CD4-positive, alpha-beta T cell (primary cell): ENCODE measurements around the gene MYEF2. TPM values are rescaled to one million over a fixed set of nuclear protein-coding genes. Genes with fewer than 3 reads are reported as not detected.

Source experiments
- ATAC-seq: fragments of 200-7000 bp; cut with Tn5 transposase; one replicate; pipeline ENCODE4 v1.10.0; 2022; ENCODE audit warnings: mild to moderate bottlenecking; ENCODE audit not compliant: poor library complexity
- CTCF ChIA-PET: fragments of 350-600 bp; sonication (Branson Sonifier 250); formaldehyde crosslinking; loops from one replicate; lab custom pipeline; 2021; ENCODE audit warnings: antibody characterized with exemption, inconsistent platforms; lab: Charles Lee
- POLR2A ChIA-PET: fragments of 350-600 bp; sonication (Branson Sonifier 250); formaldehyde crosslinking; loops from one replicate; lab custom pipeline; 2021; ENCODE audit warnings: antibody characterized with exemption, inconsistent platforms; lab: Charles Lee
- DNase-seq, 14 experiments: peaks; one replicate each; pipeline ENCODE4 v3.0.0-alpha.2; 2013 to 2020; ENCODE audit warnings: mixed read lengths in 2 of 14
- H3K27ac ChIP-seq, 2 donors: one replicate each; pipeline versions ENCODE4 v1.5.1 to v1.7.0; 2013; ENCODE audit warnings: low read length in 2 of 2, low read depth in 1 of 2, mild to moderate bottlenecking in 1 of 2
- H3K27me3 ChIP-seq, 2 experiments: 1 replicate in 1 of 2; 2 replicates in 1 of 2; pipeline versions ENCODE4 v1.6.1 to v1.7.0; 2013; ENCODE audit warnings: low read length in 2 of 2, control low read depth in 1 of 2, mild to moderate bottlenecking in 1 of 2, moderate library complexity in 1 of 2; ENCODE audit not compliant: insufficient read depth in 2 of 2, control insufficient read depth in 1 of 2
- H3K36me3 ChIP-seq: one replicate; pipeline ENCODE4 v1.6.1; 2013; ENCODE audit warnings: low read length, control low read depth; ENCODE audit not compliant: insufficient read depth
- H3K4me1 ChIP-seq: one replicate; pipeline ENCODE4 v1.6.1; 2013; ENCODE audit warnings: low read length, control low read depth; ENCODE audit not compliant: insufficient read depth
- H3K4me3 ChIP-seq: one replicate; pipeline ENCODE4 v1.5.1; 2013; ENCODE audit warnings: mild to moderate bottlenecking, low read length, moderate library complexity
- H3K9me3 ChIP-seq, 2 experiments: 1 replicate in 1 of 2; 2 replicates in 1 of 2; pipeline versions ENCODE4 v1.6.1 to v1.7.0; 2013; ENCODE audit warnings: low read length in 2 of 2, mild to moderate bottlenecking in 2 of 2, control low read depth in 1 of 2, moderate library complexity in 1 of 2; ENCODE audit not compliant: control insufficient read depth in 1 of 2, insufficient read depth in 1 of 2
- H3K27ac Mint-ChIP-seq: one replicate; pipeline ENCODE4 v1.8.0; 2020; ENCODE audit warnings: mixed read lengths
- H3K27me3 Mint-ChIP-seq: one replicate; pipeline ENCODE4 v1.8.0; 2021; ENCODE audit warnings: mixed read lengths
- H3K36me3 Mint-ChIP-seq: one replicate; pipeline ENCODE4 v1.8.0; 2021; ENCODE audit warnings: low read depth, mixed read lengths
- H3K4me1 Mint-ChIP-seq: one replicate; pipeline ENCODE4 v1.8.0; 2021; ENCODE audit warnings: low read depth, mixed read lengths
- H3K4me3 Mint-ChIP-seq: one replicate; pipeline ENCODE4 v1.8.0; 2020; ENCODE audit warnings: mild to moderate bottlenecking, mixed read lengths
- H3K9me3 Mint-ChIP-seq: one replicate; pipeline ENCODE4 v1.8.0; 2020; ENCODE audit warnings: mixed read lengths
- intact Hi-C, 2 experiments: fragments of 100-400 bp; cut with DNase I in 1 of 2; cut with micrococcal nuclease in 1 of 2; formaldehyde crosslinking; loops; one replicate each; pipeline versions ENCODE4 v1.15.1 to v1.9.0; 2023 to 2025; cut with DNase I, micrococcal nuclease
- total RNA-seq, 174 experiments: library from RNA in 2 of 174; stranded (reverse) in 2 of 174; gene quantifications; one replicate each; pipeline ENCODE4 v1.2.3 and lab custom pipeline; 2021 to 2026
- TF ChIP-seq, protein P1 (sequence below): fragments of 200-600 bp; IDR thresholded peaks from one replicate; pipeline ENCODE4 v1.8.0; 2022; ENCODE audit warnings: antibody characterized with exemption, mild to moderate bottlenecking

The MYEF2 gene
- total RNA-seq, 2 experiments from 2014 or later: 19.3 to 24.7 TPM

DNA sequence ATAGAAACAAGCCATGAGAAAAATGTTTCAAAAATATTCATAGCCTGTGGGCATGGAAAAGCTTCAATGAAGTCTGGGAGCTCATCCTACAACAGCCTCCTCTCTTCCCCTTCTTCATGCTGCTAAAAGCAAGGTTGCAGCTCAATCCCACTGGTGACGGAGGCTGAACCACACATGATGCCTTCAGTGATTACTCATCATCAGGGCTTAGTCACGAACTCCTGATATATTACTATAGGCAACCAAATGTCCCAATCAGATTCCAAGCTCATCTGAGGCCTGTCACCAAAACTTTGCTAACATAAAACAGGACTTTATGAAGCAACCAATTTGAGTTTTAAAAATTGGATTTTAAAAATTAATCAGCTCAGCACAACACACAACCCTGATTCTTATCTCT is 81.3 kb downstream of the MYEF2 start:
- CTCF ChIA-PET: no interaction called here
- POLR2A ChIA-PET: no interaction called here
- Histone ChIP-seq H3K9me3 (no peaks in the 10 kb centered on the region), H3K27ac (no peak overlapping the region), H3K4me3 (no peak overlapping the region), H3K27me3 (no peaks in the 10 kb centered on the region), H3K4me1 (no peaks in the 10 kb centered on the region), H3K36me3 (no peaks in the 10 kb centered on the region)
- H3K9me3 Mint-ChIP-seq: no peaks in the 10 kb centered on the region
- peaks cover 30% of the 10 kb centered on the region for H3K27me3 Mint-ChIP-seq
- intact Hi-C loops: no loop called here
- no peak overlapping the region for H3K4me3 Mint-ChIP-seq
- TF ChIP-seq, protein P1, sequence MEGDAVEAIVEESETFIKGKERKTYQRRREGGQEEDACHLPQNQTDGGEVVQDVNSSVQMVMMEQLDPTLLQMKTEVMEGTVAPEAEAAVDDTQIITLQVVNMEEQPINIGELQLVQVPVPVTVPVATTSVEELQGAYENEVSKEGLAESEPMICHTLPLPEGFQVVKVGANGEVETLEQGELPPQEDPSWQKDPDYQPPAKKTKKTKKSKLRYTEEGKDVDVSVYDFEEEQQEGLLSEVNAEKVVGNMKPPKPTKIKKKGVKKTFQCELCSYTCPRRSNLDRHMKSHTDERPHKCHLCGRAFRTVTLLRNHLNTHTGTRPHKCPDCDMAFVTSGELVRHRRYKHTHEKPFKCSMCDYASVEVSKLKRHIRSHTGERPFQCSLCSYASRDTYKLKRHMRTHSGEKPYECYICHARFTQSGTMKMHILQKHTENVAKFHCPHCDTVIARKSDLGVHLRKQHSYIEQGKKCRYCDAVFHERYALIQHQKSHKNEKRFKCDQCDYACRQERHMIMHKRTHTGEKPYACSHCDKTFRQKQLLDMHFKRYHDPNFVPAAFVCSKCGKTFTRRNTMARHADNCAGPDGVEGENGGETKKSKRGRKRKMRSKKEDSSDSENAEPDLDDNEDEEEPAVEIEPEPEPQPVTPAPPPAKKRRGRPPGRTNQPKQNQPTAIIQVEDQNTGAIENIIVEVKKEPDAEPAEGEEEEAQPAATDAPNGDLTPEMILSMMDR: no peak
- H3K4me1 Mint-ChIP-seq: no peaks in the 10 kb centered on the region
- H3K27ac Mint-ChIP-seq: no peak overlapping the region
- no peak for DNase-seq
- no peaks in the 10 kb centered on the region for H3K36me3 Mint-ChIP-seq
- no peak for ATAC-seq

DNA sequence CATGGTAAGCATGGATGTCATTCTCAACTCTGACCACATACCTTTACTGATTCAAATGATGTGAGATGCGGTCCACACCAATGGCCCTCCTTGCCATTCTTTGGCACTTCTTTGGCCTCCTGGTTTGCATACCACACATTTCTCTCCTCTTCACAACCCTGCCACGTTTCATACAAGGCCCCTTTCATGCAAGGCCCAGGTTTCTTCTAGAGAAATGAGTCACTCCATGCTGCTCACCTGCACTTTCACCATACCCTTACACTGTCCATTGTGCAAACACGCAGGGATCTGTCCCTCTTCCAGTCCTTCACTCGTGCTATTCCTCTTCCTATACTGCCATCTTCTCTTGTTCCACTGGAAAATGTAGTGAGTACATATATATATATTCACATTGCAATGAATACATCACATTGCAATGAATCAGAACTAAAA is 81.7 kb downstream of the MYEF2 start:
- Histone ChIP-seq H3K36me3 (no peaks in the 10 kb centered on the region), H3K4me1 (no peaks in the 10 kb centered on the region), H3K4me3 (no peak overlapping the region), H3K9me3 (no peaks in the 10 kb centered on the region), H3K27me3 (no peaks in the 10 kb centered on the region), H3K27ac (no peak overlapping the region)
- TF ChIP-seq, protein P1: no peak
- H3K4me3 Mint-ChIP-seq: no peak overlapping the region
- no peak overlapping the region for H3K27ac Mint-ChIP-seq
- no peak for DNase-seq
- CTCF ChIA-PET: no interaction called here
- no peak for ATAC-seq
- intact Hi-C loops: no loop called here
- H3K4me1 Mint-ChIP-seq: no peaks in the 10 kb centered on the region
- peaks cover 30% of the 10 kb centered on the region for H3K27me3 Mint-ChIP-seq
- POLR2A ChIA-PET: no interaction called here
- no peaks in the 10 kb centered on the region for H3K36me3 Mint-ChIP-seq
- H3K9me3 Mint-ChIP-seq: no peaks in the 10 kb centered on the region

DNA sequence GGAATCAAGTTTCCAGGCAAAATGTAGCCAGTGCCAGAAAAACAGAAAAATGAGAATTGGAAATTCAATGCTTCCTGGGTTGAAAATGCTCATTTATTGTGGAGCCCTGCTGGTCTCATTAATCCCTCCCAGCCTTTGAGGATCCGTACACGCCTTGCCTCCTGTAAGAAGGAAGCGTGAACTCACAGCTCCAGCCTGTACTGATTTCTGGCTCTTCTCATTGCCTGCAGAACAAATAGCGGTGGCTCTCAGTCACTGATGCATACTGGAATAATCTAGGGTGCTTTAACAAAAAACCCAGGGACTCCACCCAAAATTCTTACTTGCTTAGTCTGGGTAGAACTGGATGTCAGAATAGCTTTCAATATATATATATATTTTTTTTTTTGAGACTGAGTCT is 86.6 kb downstream of the MYEF2 start:
- POLR2A ChIA-PET: no interaction called here

More for the DNA sequence above, 86.6 kb downstream of the MYEF2 start:
- CTCF ChIA-PET: no interaction called here
- no peaks in the 10 kb centered on the region for H3K4me1 Mint-ChIP-seq
- no peaks in the 10 kb centered on the region for H3K9me3 Mint-ChIP-seq
- no peak for ATAC-seq
- peaks cover 20% of the 10 kb centered on the region for H3K27me3 Mint-ChIP-seq
- H3K36me3 Mint-ChIP-seq: no peaks in the 10 kb centered on the region
- Histone ChIP-seq H3K27ac (no peak overlapping the region), H3K9me3 (no peaks in the 10 kb centered on the region), H3K4me3 (no peak overlapping the region), H3K4me1 (no peaks in the 10 kb centered on the region), H3K36me3 (no peaks in the 10 kb centered on the region), H3K27me3 (no peaks in the 10 kb centered on the region)
- H3K4me3 Mint-ChIP-seq: no peak overlapping the region
- H3K27ac Mint-ChIP-seq: no peak overlapping the region
- TF ChIP-seq, protein P1: no peak
- intact Hi-C loops: no loop called here
- no peak for DNase-seq
